Gastrocnemius medialis (tissue), 4 donors: ENCODE results near the gene ABCC5.

Experiments
- POLR2A ChIP-seq, 2 donors: fragments of 450-650 bp; IDR thresholded peaks; one replicate each; pipeline ENCODE4 v1.6.1; 2017; ENCODE audit warnings: antibody characterized with exemption in 2 of 2, mild to moderate bottlenecking in 2 of 2, moderate library complexity in 2 of 2
- TF ChIP-seq, protein P1 (sequence below), 5 experiments: fragments of 450-650 bp in 3 of 5; fragments of 200-600 bp in 2 of 5; sonication (generic) in 2 of 5; IDR thresholded peaks in 4 of 5; conservative IDR thresholded peaks in 1 of 5; 1 replicate in 4 of 5; 2 replicates in 1 of 5; pipeline ENCODE4 v1.5.1; 2016 to 2019; ENCODE audit warnings: antibody characterized with exemption in 5 of 5, mild to moderate bottlenecking in 3 of 5, moderate library complexity in 3 of 5

GRCh38 chr3:184022323-184022722, 4.6 kb upstream of the ABCC5 start:
- TF ChIP-seq, protein P1, sequence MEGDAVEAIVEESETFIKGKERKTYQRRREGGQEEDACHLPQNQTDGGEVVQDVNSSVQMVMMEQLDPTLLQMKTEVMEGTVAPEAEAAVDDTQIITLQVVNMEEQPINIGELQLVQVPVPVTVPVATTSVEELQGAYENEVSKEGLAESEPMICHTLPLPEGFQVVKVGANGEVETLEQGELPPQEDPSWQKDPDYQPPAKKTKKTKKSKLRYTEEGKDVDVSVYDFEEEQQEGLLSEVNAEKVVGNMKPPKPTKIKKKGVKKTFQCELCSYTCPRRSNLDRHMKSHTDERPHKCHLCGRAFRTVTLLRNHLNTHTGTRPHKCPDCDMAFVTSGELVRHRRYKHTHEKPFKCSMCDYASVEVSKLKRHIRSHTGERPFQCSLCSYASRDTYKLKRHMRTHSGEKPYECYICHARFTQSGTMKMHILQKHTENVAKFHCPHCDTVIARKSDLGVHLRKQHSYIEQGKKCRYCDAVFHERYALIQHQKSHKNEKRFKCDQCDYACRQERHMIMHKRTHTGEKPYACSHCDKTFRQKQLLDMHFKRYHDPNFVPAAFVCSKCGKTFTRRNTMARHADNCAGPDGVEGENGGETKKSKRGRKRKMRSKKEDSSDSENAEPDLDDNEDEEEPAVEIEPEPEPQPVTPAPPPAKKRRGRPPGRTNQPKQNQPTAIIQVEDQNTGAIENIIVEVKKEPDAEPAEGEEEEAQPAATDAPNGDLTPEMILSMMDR (IDR thresholded peaks at IDR 0.05 in 4 of 5, conservative IDR thresholded peaks at IDR 0.05 in 1 of 5): no peak
- TF ChIP-seq POLR2A (IDR thresholded peaks at IDR 0.05): no peak
